ENCODE measurements around the gene CCR7. TPM values are rescaled to one million over a fixed set of nuclear protein-coding genes. Genes with fewer than 3 reads are reported as not detected.

The CCR7 gene
- polyA plus RNA-seq, 10 donors: 0.16 to 4.2 (median 0.36) TPM

- DNase-seq: peak in 1 of 3 donors; percentile 23
Observed at GRCh38 chr17:40538019-40538935, 27.0 kb downstream of the CCR7 start.

GRCh38 chr17:40536295-40537171, 28.7 kb downstream of the CCR7 start:
- DNase-seq: peak in 2 of 3 donors; percentile 43 to 62

- DNase-seq: no peak
Observed at GRCh38 chr17:40535924-40536294, 29.4 kb downstream of the CCR7 start.

GRCh38 chr17:40535438-40535837, 29.8 kb downstream of the CCR7 start:
- no peak for DNase-seq

- no peak for DNase-seq
Observed at GRCh38 chr17:40534371-40535189, 30.7 kb downstream of the CCR7 start.

GRCh38 chr17:40533896-40534295, 31.4 kb downstream of the CCR7 start:
- no peak for DNase-seq

GRCh38 chr17:40532520-40533253, 32.6 kb downstream of the CCR7 start:
- no peak for DNase-seq

- no peak for DNase-seq
Observed at GRCh38 chr17:40531051-40531991, 34.0 kb downstream of the CCR7 start.

- DNase-seq: no peak
Observed at GRCh38 chr17:40530531-40530994, 34.7 kb downstream of the CCR7 start.

GRCh38 chr17:40529991-40530390, 35.3 kb downstream of the CCR7 start:
- no peak for DNase-seq

- no peak for DNase-seq
Observed at GRCh38 chr17:40528692-40529417, 36.4 kb downstream of the CCR7 start.

- peak in 1 of 3 donors; percentile 64 for DNase-seq
Observed at GRCh38 chr17:40526668-40527067, 38.6 kb downstream of the CCR7 start.

GRCh38 chr17:40525294-40525693, 40.0 kb downstream of the CCR7 start:
- no peak for DNase-seq

GRCh38 chr17:40524243-40524965, 40.9 kb downstream of the CCR7 start:
- no peak for DNase-seq

- DNase-seq: no peak
Observed at GRCh38 chr17:40522961-40523310, 42.3 kb downstream of the CCR7 start.

GRCh38 chr17:40522250-40522960, 42.9 kb downstream of the CCR7 start:
- DNase-seq: no peak

GRCh38 chr17:40520991-40521453, 44.2 kb downstream of the CCR7 start:
- no peak for DNase-seq
